ENCODE results near the gene EPS15. TPM values are rescaled to one million over a fixed set of nuclear protein-coding genes. Genes with fewer than 3 reads are reported as not detected.
"Not testable (repeated sequence)": the region's sequence is repeated elsewhere in the genome, so short reads cannot be mapped to it uniquely, and the experiment has no call there.

The EPS15 gene
- polyA plus RNA-seq, result 10 to 100 TPM; 28.9 to 49.4 (median 34.9) TPM

DNA sequence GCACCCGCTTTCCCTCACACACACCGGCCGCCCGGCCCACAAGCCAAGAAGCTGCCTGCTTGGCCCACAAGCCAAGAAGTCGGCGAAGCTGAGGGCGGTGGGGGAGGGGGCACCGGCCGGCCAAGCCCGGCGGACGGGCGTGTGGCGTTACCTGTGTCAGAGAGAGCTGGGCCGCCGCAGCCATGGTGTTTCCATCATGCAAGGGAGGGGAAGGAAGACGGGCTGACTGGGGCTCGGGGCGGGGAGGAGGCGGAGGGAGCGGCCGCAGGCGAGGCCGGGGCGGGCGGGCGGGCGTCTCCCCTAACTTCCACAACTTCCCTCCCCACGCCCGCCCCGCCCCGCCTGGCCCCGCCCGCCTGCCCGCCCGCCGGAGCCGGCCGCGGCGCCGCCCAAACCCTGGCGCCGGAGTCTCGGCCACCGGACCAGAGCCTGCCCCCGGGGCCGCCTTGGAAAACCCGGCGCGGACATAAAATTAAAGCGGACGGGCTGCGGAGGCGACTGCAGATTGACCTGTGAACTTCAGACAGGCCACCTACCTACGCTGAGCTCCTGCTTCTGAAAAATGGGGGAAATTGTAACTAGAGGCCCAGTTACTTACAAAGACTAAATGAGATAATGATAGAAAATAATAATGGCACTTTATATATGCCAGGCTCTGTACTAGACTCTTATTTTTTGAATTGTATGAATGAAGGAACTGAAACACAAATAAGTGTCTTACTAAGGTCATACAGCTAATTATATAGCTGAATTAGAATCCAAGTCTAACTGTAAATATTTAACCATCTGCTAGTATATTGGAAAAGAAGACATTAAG is at the start of gene EPS15:
TSS of gene EPS15 (minus strand) at position 219 of the 817 bp plus-strand sequence. CDS start at position 184, 35 bp downstream.
- peak; percentile 82 to 84 (median 84) for DNase-seq
- Mint-ChIP-seq H3K27ac (peak within 1 kb of the TSS; percentile 90 to 98 (median 96)), H3K9me3 (no peaks in the 10 kb centered on the region), H3K27me3 (ENCODE audit: low read depth in 3 of 3) (peaks cover 7 to 23% (median 14%) of the 10 kb centered on the region in 3 donors), H3K4me1 (peaks cover 62% of the 10 kb centered on the region in 2 donors), H3K36me3 (no peaks in the 10 kb centered on the region), H3K4me3 (peak within 1 kb of the TSS; percentile 94 to 99 (median 95))

- Mint-ChIP-seq H3K36me3 (no peaks in the 10 kb centered on the region), H3K27me3 (ENCODE audit: low read depth in 3 of 3) (peaks cover 0 to 5% (median 4%) of the 10 kb centered on the region in 3 donors), H3K4me3 (no peak overlapping the region), H3K9me3 (no peaks in the 10 kb centered on the region), H3K4me1 (peaks cover 8 to 16% of the 10 kb centered on the region in 2 donors), H3K27ac (no peak overlapping the region)
- no peak for DNase-seq
Observed at GRCh38 chr1:51568231-51568935, 49.3 kb upstream of the EPS15 start.

GRCh38 chr1:51567653-51568052 is 48.6 kb upstream of the EPS15 start:
- peaks cover 0 to 5% (median 4%) of the 10 kb centered on the region in 3 donors for H3K27me3 Mint-ChIP-seq (ENCODE audit: low read depth in 3 of 3)
- no peaks in the 10 kb centered on the region for H3K36me3 Mint-ChIP-seq
- H3K27ac Mint-ChIP-seq, result no peak overlapping the region
- no peak overlapping the region for H3K4me3 Mint-ChIP-seq
- no peaks in the 10 kb centered on the region for H3K9me3 Mint-ChIP-seq
- no peak for DNase-seq
- H3K4me1 Mint-ChIP-seq, result peaks cover 8 to 16% of the 10 kb centered on the region in 2 donors

GRCh38 chr1:51566260-51566659 is 47.2 kb upstream of the EPS15 start:
- no peaks in the 10 kb centered on the region for H3K9me3 Mint-ChIP-seq
- no peak for DNase-seq
- peaks cover 8 to 16% of the 10 kb centered on the region in 2 donors for H3K4me1 Mint-ChIP-seq
- H3K27me3 Mint-ChIP-seq (ENCODE audit: low read depth in 3 of 3), result peaks cover 0 to 3% (median 0%) of the 10 kb centered on the region in 3 donors
- no peak overlapping the region for H3K4me3 Mint-ChIP-seq
- H3K27ac Mint-ChIP-seq, result no peak overlapping the region
- no peaks in the 10 kb centered on the region for H3K36me3 Mint-ChIP-seq

GRCh38 chr1:51565009-51565408 is 45.9 kb upstream of the EPS15 start:
- Mint-ChIP-seq H3K36me3 (no peaks in the 10 kb centered on the region), H3K27ac (no peak overlapping the region), H3K4me3 (no peak overlapping the region), H3K9me3 (no peaks in the 10 kb centered on the region), H3K27me3 (ENCODE audit: low read depth in 3 of 3) (no peaks in the 10 kb centered on the region), H3K4me1 (peaks cover 8 to 11% of the 10 kb centered on the region in 2 donors)
- DNase-seq, result no peak

DNA sequence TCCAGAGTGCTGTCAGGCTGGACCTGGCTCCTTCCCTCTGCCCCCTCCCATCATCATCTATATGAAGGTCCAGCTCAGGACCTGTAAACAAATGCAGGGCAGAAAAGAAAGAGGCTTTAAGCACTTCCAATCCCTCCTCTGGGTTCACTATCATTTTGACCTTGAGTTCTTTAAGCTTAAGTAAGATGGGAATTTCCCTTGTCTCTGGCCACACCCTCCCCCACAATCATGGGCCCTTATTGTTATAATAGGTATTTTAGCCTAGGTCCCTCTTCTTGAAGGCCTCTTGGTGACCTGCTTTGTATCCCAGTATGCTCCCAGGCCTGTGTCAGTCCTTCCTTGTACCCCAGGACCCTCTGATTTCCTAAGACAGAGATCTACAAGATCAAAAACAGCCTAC is 45.1 kb upstream of the EPS15 start:
- no peak for DNase-seq
- H3K27ac Mint-ChIP-seq, result no peak overlapping the region

GRCh38 chr1:51561702-51562101 is 42.6 kb upstream of the EPS15 start:
- H3K9me3 Mint-ChIP-seq, result no peaks in the 10 kb centered on the region
- no peaks in the 10 kb centered on the region for H3K36me3 Mint-ChIP-seq
- H3K27me3 Mint-ChIP-seq (ENCODE audit: low read depth in 3 of 3), result peaks cover 0 to 3% (median 1%) of the 10 kb centered on the region in 3 donors
- no peak overlapping the region for H3K4me3 Mint-ChIP-seq
- H3K4me1 Mint-ChIP-seq, result no peaks in the 10 kb centered on the region
- DNase-seq, result no peak
- H3K27ac Mint-ChIP-seq, result no peak overlapping the region

More for the DNA sequence above, 45.1 kb upstream of the EPS15 start:
- Mint-ChIP-seq H3K4me1 (peaks cover 1 to 2% of the 10 kb centered on the region in 2 donors), H3K36me3 (no peaks in the 10 kb centered on the region), H3K27me3 (ENCODE audit: low read depth in 3 of 3) (no peaks in the 10 kb centered on the region), H3K4me3 (no peak overlapping the region), H3K9me3 (no peaks in the 10 kb centered on the region)

DNA sequence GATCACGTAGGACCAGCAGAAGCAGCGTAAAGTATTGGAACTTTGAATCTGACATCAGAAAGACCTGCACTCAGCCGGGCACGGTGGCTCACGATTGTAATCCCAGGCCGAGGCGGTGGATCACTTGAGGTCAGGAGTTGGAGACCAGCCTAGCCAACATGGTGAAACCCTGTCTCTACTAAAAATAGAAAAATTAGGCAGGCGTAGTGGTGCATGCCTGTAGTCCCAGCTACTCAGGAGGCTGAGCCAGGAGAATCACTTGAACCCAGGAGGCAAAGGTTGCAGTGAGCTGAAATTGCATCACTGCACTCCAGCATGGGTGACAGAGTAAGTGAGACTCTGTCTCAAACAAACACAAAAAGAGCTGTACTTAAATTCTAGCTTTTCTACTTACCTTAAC is 41.8 kb upstream of the EPS15 start:
- H3K4me3 Mint-ChIP-seq; DNase-seq; H3K27me3 Mint-ChIP-seq (ENCODE audit: low read depth in 3 of 3); H3K36me3 Mint-ChIP-seq; H3K4me1 Mint-ChIP-seq; H3K27ac Mint-ChIP-seq; H3K9me3 Mint-ChIP-seq: not testable (repeated sequence)

GRCh38 chr1:51560034-51560433 is 41.0 kb upstream of the EPS15 start:
- H3K4me3 Mint-ChIP-seq, result no peak overlapping the region
- H3K9me3 Mint-ChIP-seq, result no peaks in the 10 kb centered on the region
- H3K4me1 Mint-ChIP-seq, result no peaks in the 10 kb centered on the region
- DNase-seq, result no peak
- H3K27me3 Mint-ChIP-seq (ENCODE audit: low read depth in 3 of 3), result peaks cover 0 to 3% (median 1%) of the 10 kb centered on the region in 3 donors
- no peak overlapping the region for H3K27ac Mint-ChIP-seq
- no peaks in the 10 kb centered on the region for H3K36me3 Mint-ChIP-seq

DNA sequence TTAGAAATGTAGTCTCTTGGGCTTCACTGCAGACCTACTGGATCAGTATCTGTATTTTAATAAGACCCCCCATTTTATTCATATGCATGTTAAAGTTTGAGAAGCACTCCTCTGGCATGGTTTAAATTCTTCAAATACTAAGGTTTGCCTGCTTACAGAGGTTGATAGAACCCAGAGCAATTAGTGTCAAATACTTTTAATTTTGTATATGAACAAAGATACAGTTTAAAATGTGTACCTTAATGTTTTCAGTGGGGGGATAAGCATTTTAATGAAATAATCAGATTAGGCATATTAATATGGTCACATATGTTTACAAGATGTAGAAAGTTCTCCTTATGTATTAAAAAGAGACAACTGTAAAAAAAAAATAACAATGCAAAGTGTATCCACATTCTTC is 40.4 kb upstream of the EPS15 start:
- peaks cover 0 to 3% (median 1%) of the 10 kb centered on the region in 3 donors for H3K27me3 Mint-ChIP-seq (ENCODE audit: low read depth in 3 of 3)
- no peaks in the 10 kb centered on the region for H3K9me3 Mint-ChIP-seq
- DNase-seq, result no peak
- H3K36me3 Mint-ChIP-seq, result no peaks in the 10 kb centered on the region
- H3K4me3 Mint-ChIP-seq, result no peak overlapping the region
- no peak overlapping the region for H3K27ac Mint-ChIP-seq
- H3K4me1 Mint-ChIP-seq, result no peaks in the 10 kb centered on the region

DNA sequence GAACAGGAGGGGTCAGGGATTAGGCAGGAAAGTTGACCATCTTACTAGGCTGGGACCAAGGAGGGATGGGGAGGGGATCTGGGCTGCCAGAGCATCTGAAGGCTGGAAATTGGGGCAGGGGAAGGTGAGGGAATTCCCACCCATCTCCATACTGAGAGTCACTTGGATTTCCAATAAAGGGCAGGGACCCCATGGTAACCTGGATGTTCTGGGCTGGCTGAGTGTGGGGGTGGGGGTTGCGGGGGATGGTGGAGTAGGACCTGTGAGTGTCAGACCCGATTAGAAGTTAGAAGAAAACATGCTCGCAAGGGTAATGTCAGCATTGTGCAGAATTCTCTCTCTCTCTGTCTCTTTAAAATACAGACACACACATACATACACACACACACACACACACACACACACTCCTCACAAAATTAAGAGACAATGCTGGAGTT is 40.0 kb upstream of the EPS15 start:
- Mint-ChIP-seq H3K27me3 (ENCODE audit: low read depth in 3 of 3) (peaks cover 0 to 3% (median 1%) of the 10 kb centered on the region in 3 donors), H3K4me3 (no peak overlapping the region), H3K4me1 (no peaks in the 10 kb centered on the region), H3K36me3 (no peaks in the 10 kb centered on the region), H3K9me3 (no peaks in the 10 kb centered on the region), H3K27ac (no peak overlapping the region)
- no peak for DNase-seq

DNA sequence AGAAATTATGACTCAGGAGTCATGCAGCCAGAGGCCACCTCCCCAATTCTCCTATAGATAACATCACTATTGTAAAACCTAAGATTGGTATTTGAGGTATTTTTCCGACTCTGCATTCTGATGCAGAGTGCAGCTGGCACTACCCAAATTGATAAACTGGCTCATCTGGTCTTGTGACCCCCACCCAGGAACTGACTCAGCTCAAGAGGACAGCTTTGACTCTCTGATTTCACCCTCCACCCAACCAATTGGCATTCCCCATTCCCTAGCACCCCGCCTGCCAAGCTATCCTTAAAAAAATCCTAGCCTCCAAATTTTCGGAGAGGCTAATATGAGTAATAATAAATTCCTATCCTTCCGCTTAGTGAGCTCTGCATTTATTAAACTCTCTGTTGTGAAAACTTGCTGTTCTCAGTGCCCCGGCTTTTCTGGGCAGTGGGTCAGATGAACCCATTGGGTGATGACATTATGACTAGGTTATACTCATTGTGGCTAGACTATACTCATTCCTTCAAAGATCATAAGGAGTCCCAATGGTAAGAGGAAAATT is 39.4 kb upstream of the EPS15 start:
- no peak overlapping the region for H3K27ac Mint-ChIP-seq
- H3K4me1 Mint-ChIP-seq, result no peaks in the 10 kb centered on the region
- peaks cover 0 to 4% (median 1%) of the 10 kb centered on the region in 3 donors for H3K27me3 Mint-ChIP-seq (ENCODE audit: low read depth in 3 of 3)
- H3K4me3 Mint-ChIP-seq, result no peak overlapping the region
- H3K9me3 Mint-ChIP-seq, result no peaks in the 10 kb centered on the region
- no peak for DNase-seq
- no peaks in the 10 kb centered on the region for H3K36me3 Mint-ChIP-seq

DNA sequence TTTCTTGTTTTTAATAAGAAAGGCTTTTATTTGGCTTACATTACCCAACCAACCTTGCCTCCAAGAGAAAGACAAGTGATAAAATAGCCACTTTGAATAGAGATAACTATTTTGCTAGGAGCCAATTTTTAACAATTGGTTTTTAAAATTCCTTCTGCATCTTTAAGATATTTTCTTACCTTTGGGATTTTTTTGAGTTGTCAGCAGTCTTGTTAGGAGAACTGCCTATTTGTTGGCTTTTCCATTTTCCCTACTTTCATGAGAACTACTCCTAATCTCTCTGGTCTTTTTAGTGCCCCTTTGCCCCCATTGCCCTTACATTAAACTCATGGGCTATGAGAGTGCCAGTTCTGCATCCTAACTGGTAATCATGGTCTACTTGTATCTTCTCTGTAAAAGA is 38.1 kb upstream of the EPS15 start:
- Mint-ChIP-seq H3K36me3 (no peaks in the 10 kb centered on the region), H3K27me3 (ENCODE audit: low read depth in 3 of 3) (peaks cover 0 to 6% (median 1%) of the 10 kb centered on the region in 3 donors), H3K27ac (no peak overlapping the region), H3K4me1 (no peaks in the 10 kb centered on the region), H3K9me3 (no peaks in the 10 kb centered on the region), H3K4me3 (no peak overlapping the region)
- DNase-seq, result no peak

All from immature natural killer cell (primary cell).